Osteoblast (primary cell): ENCODE results near the gene HS3ST3B1. TPM values are rescaled to one million over a fixed set of nuclear protein-coding genes. Genes with fewer than 3 reads are reported as not detected.

Experiments used
- DNase-seq: peaks from one replicate; pipeline ENCODE4 v3.0.0; 2011; ENCODE audit warnings: low spot score, mixed read lengths; ENCODE audit not compliant: insufficient read length; ENCODE audit errors: missing footprints
- H2AFZ ChIP-seq: 2 replicates; pipeline ENCODE4 v1.6.0; 2011; ENCODE audit warnings: mild to moderate bottlenecking, low read length
- H3K27ac ChIP-seq: 2 replicates; pipeline ENCODE4 v1.5.1; 2011; ENCODE audit warnings: mild to moderate bottlenecking, low read depth, low read length, moderate library complexity
- H3K27me3 ChIP-seq: 2 replicates; pipeline ENCODE4 v1.6.0; 2012; ENCODE audit warnings: mild to moderate bottlenecking, control low read depth, inconsistent platforms, low read length, moderate library complexity; ENCODE audit not compliant: insufficient read depth
- H3K36me3 ChIP-seq: 2 replicates; pipeline ENCODE4 v1.5.1; 2011; ENCODE audit warnings: mild to moderate bottlenecking, low read length, control low read depth, moderate library complexity; ENCODE audit not compliant: insufficient read depth
- H3K4me1 ChIP-seq: 2 replicates; pipeline ENCODE4 v1.5.1; 2011; ENCODE audit warnings: mild to moderate bottlenecking, low read length, control low read depth, moderate library complexity; ENCODE audit not compliant: insufficient read depth
- H3K4me2 ChIP-seq: 2 replicates; pipeline ENCODE4 v1.6.0; 2011; ENCODE audit warnings: mild to moderate bottlenecking, low read length; ENCODE audit not compliant: insufficient read depth
- H3K4me3 ChIP-seq: fragments of 200-600 bp; sonication (generic); 3 replicates; pipeline ENCODE4 v1.5.1; 2012; ENCODE audit warnings: mild to moderate bottlenecking, low read length, inconsistent platforms; ENCODE audit not compliant: insufficient read depth
- H3K79me2 ChIP-seq: 2 replicates; pipeline ENCODE4 v1.6.0; 2012; ENCODE audit warnings: mild to moderate bottlenecking, low read length, control low read depth, inconsistent platforms; ENCODE audit not compliant: insufficient read depth
- H3K9me3 ChIP-seq: 2 replicates; pipeline ENCODE4 v1.5.1; 2011; ENCODE audit warnings: low read depth, low read length, control low read depth
- H4K20me1 ChIP-seq: 2 replicates; pipeline ENCODE4 v1.6.0; 2012; ENCODE audit warnings: mild to moderate bottlenecking, low read length, control low read depth; ENCODE audit not compliant: insufficient read depth
- total RNA-seq: library from RNA; depleted of rRNA; stranded (reverse); fragments of >200 nt; gene quantifications from 2 replicates; pipeline ENCODE4 v1.2.3, GENCODE V29; 2012
- TF ChIP-seq, protein P1 (sequence below): IDR thresholded peaks from 2 replicates; pipeline ENCODE4 v1.5.1; 2011; ENCODE audit warnings: mild to moderate bottlenecking, low read depth, low read length, moderate library complexity; ENCODE audit errors: extremely low read depth

Gene HS3ST3B1
- total RNA-seq, 1 donor: 13.4 TPM

DNA sequence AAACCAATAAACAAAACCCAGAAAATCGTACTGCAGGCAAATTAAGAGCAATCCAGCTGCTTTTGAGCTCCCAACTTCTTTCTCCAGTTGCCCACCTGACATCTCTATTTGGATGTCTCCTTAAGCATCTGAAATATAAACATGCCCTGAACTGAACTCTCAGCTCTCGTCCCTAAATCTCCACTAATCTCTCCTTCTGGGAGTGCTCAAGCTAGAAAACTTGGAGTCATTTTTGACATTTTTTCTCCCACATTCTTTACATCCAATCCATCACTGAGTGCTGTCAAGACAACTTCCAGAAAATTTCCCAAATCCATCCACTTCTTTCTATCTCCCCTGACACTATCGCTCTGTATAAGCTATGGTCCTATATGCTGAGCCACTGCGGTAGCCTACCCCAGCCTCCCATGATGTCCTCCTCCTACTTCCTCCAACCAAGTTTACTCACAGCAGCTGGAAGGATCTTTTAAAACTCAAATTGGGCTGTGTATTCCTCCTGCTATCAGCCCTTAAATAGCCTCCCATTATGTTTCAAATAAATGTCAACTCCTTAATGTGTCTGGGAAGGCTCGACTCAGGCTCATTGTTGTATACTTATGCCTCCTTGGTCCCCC, 53.1 kb downstream of the HS3ST3B1 start:
- DNase-seq: no peak
- Histone ChIP-seq H4K20me1 (no peaks in the 10 kb centered on the region), H2AFZ (no peak overlapping the region), H3K9me3 (no peaks in the 10 kb centered on the region), H3K79me2 (no peaks in the 10 kb centered on the region), H3K4me1 (no peaks in the 10 kb centered on the region), H3K27me3 (no peaks in the 10 kb centered on the region), H3K27ac (no peak overlapping the region), H3K36me3 (no peaks in the 10 kb centered on the region), H3K4me2 (no peak overlapping the region), H3K4me3 (no peak overlapping the region)
- TF ChIP-seq, protein P1, sequence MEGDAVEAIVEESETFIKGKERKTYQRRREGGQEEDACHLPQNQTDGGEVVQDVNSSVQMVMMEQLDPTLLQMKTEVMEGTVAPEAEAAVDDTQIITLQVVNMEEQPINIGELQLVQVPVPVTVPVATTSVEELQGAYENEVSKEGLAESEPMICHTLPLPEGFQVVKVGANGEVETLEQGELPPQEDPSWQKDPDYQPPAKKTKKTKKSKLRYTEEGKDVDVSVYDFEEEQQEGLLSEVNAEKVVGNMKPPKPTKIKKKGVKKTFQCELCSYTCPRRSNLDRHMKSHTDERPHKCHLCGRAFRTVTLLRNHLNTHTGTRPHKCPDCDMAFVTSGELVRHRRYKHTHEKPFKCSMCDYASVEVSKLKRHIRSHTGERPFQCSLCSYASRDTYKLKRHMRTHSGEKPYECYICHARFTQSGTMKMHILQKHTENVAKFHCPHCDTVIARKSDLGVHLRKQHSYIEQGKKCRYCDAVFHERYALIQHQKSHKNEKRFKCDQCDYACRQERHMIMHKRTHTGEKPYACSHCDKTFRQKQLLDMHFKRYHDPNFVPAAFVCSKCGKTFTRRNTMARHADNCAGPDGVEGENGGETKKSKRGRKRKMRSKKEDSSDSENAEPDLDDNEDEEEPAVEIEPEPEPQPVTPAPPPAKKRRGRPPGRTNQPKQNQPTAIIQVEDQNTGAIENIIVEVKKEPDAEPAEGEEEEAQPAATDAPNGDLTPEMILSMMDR: no peak

DNA sequence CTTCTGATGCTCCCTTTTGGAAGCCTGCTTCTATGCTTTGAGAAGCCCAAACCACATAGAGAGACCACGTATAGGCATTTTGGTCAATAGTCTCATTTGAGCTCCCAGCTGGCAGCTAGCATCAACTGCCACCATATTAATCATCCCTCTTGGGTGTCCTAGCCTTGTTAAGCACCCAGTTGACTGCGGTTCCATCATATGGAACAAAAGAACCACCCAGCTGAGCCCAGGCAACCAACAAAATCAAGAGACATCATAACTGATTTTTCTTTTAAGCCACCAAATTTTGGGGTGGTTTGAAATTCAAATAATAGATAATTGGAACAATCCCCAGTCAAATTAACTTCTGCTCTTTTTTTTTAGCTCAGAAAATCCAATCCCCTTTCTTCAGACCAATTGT, 53.9 kb downstream of the HS3ST3B1 start:
- Histone ChIP-seq H3K27me3 (no peaks in the 10 kb centered on the region), H3K9me3 (no peaks in the 10 kb centered on the region), H2AFZ (no peak overlapping the region), H3K4me3 (no peak overlapping the region), H3K4me2 (no peak overlapping the region), H3K4me1 (no peaks in the 10 kb centered on the region), H3K27ac (no peak overlapping the region), H3K79me2 (no peaks in the 10 kb centered on the region), H4K20me1 (no peaks in the 10 kb centered on the region), H3K36me3 (no peaks in the 10 kb centered on the region)
- TF ChIP-seq, protein P1: no peak
- DNase-seq: peak; percentile 39

DNA sequence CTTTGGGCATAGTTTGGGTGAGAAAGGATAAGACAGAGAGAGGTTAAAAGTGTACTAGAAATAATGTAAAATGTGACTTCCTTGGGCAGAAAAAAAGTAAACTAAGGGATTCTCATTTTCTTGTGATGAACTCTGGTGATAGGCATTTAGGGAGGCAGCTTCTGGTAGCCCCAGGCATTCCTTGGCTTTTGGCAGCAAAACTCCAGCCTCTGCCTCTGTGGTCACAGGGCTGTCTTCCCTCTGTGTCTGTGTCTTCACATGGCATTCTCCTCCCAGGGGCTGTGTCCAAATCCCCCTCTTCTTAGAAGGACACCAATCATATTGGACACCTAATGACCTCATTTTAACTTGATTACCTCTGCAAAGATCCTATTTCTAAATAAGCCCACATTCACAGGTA, 54.7 kb downstream of the HS3ST3B1 start:
- no peak overlapping the region for H3K4me2 ChIP-seq
- H3K4me1 ChIP-seq: no peaks in the 10 kb centered on the region
- no peaks in the 10 kb centered on the region for H3K9me3 ChIP-seq
- H2AFZ ChIP-seq: no peak overlapping the region
- H3K27me3 ChIP-seq: no peaks in the 10 kb centered on the region
- DNase-seq: no peak
- no peak overlapping the region for H3K4me3 ChIP-seq
- no peaks in the 10 kb centered on the region for H4K20me1 ChIP-seq
- no peaks in the 10 kb centered on the region for H3K79me2 ChIP-seq
- TF ChIP-seq, protein P1: no peak
- no peak overlapping the region for H3K27ac ChIP-seq
- H3K36me3 ChIP-seq: no peaks in the 10 kb centered on the region

DNA sequence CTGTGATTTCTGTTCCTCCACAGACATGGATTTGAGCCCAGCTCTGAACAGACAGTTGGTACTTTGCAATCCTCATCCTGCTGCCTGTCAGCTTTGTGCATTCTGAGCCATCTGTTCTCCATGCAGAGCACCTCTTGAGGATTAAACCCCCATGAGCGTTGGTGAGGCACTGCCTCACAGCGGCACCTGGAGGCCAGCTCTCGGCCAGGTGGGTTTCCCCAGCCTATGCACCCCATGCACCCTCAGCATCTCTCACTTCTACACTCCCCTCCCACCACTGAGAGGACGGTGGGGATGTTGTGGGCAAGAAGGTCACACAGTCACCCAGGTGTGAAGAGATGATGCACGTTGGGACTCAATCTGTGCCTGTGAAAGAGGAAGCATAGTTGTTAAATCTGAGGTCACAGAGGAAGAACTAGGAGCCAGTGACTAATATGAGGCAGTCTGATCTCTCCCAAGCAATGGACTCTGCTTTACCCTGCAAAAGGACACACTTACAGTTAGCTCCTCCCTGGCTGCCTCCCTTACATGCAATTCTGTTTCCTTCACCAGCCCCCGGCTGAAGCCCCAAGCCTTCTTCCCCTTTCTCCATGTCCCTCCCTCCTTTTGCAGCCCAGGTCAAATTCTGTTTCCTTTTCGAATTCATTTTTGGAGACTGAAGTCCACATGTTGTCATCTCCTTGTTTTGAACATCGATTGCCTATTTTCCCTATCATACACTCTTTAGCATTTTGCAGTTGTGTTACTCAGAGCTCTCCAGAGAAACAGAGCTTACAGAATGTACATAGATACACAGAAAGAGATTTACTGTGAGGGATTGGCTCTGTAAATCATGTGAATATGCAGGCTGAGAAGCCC, 58.5 kb downstream of the HS3ST3B1 start:
- H3K27me3 ChIP-seq: no peaks in the 10 kb centered on the region
- H3K79me2 ChIP-seq: no peaks in the 10 kb centered on the region
- TF ChIP-seq, protein P1: no peak
- no peaks in the 10 kb centered on the region for H4K20me1 ChIP-seq
- H3K4me3 ChIP-seq: no peak overlapping the region
- H3K36me3 ChIP-seq: no peaks in the 10 kb centered on the region
- no peaks in the 10 kb centered on the region for H3K4me1 ChIP-seq
- no peak overlapping the region for H3K27ac ChIP-seq
- H3K9me3 ChIP-seq: no peaks in the 10 kb centered on the region
- no peak for DNase-seq
- no peak overlapping the region for H3K4me2 ChIP-seq
- no peak overlapping the region for H2AFZ ChIP-seq
